ENCODE measurements around the gene RPGRIP1.

The RPGRIP1 gene

DNA sequence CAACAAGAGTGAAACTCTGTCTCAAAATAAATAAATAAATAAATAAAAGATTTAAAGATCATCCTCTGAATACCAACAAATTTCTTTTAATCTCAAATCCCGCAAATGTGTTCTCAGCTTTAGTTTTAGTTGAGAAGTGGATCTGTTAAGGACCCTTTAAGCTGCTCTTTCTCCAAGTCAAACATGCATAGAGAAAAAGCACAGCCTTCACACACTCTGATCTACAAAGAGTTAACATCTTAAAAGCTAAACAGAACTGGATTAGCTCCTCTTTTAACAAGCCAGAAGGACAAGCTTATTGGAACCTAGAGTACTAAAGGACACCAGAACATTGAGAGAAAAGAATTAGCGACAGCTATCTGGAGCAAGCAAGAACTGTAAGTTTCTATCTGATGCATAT lies at the start of gene RPGRIP1:
Gene RPGRIP1 (plus strand): TSS at position 301 of the 400 bp plus-strand sequence. CDS start 7,894 bp downstream, outside the sequence.
- H3K27ac ChIP-seq: no peak within 1 kb of the TSS
- TF ChIP-seq, protein P1, sequence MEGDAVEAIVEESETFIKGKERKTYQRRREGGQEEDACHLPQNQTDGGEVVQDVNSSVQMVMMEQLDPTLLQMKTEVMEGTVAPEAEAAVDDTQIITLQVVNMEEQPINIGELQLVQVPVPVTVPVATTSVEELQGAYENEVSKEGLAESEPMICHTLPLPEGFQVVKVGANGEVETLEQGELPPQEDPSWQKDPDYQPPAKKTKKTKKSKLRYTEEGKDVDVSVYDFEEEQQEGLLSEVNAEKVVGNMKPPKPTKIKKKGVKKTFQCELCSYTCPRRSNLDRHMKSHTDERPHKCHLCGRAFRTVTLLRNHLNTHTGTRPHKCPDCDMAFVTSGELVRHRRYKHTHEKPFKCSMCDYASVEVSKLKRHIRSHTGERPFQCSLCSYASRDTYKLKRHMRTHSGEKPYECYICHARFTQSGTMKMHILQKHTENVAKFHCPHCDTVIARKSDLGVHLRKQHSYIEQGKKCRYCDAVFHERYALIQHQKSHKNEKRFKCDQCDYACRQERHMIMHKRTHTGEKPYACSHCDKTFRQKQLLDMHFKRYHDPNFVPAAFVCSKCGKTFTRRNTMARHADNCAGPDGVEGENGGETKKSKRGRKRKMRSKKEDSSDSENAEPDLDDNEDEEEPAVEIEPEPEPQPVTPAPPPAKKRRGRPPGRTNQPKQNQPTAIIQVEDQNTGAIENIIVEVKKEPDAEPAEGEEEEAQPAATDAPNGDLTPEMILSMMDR (conservative IDR thresholded peaks at IDR 0.05; ENCODE audit: low read depth): no peak
- CTCF ChIA-PET: no interaction called here
- POLR2A ChIA-PET (ENCODE audit: low non-redundant PET): no interaction called here
- no peak for DNase-seq (ENCODE audit: low spot score)

DNA sequence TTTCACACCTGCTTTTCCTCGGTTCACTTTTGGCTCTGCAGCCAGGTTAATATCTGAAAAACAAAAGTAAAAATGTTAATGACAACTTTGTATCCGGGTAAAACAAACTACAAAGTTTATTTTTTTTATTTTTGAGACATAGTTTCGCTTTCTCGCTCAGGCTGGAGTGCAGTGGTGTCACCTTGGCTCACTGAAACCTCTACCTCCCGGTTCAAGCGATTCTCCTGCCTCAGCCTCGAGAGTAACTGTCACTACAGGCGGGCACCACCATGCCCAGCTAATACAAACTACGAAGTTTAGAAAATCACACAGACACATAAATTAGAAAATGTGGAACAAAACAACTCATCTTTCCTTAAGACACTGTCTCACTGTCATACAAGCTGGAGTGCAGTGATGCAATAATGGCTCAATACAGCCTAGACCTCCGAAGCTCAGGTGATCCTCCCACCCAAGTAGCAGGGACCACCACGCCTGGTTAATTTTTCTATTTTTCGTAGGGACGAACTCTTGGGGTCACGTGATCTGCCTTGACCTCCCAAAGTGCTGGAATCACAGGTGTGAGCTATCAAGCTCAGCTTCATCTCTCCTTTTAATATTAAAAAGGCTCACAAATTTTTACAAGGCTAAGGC lies 48.7 kb upstream of the RPGRIP1 start:
- no peak for DNase-seq (ENCODE audit: low spot score)
- POLR2A ChIA-PET (ENCODE audit: low non-redundant PET): interaction anchor here (0.5 kb wide), 1 partner anchor 82 kb away, joined by 3 read pairs; no protein-coding TSS in a partner anchor
- no peak overlapping the region for H3K27ac ChIP-seq
- TF ChIP-seq, protein P1 (conservative IDR thresholded peaks at IDR 0.05; ENCODE audit: low read depth): no peak
- CTCF ChIA-PET: no interaction called here

DNA sequence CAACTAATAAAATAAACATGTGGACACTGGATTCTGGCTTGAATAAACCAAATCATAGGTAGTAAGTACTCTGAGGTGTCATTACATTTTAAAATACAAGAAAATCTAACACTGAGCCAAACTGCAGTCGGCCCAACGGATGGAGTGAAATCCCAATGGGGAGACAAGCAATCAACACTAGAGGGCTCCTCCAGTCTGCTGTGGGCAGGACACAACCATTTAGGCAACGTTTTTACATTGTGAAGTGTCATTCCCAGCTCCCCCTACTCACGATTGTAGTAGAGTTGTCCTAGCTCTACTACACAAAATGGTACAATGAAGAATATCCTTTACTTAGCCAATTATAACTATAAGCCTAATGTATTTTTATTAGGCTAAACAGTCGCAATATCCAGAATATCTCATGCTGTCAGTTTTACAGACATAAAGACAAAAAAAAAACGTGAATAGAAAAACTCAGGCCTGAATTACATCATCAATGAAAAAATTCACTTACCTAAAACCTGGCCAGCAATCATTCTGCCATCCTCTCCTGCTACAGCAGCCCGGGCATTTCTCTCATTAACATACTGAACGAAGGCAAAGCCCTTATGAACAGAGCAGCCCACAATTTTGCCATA lies 46.3 kb upstream of the RPGRIP1 start:
- CTCF ChIA-PET: no interaction called here
- no peak for DNase-seq (ENCODE audit: low spot score)
- POLR2A ChIA-PET (ENCODE audit: low non-redundant PET): no interaction called here
- H3K27ac ChIP-seq: no peak overlapping the region
- TF ChIP-seq, protein P1 (conservative IDR thresholded peaks at IDR 0.05; ENCODE audit: low read depth): no peak; the same call in 1 of the 2 replicates

DNA sequence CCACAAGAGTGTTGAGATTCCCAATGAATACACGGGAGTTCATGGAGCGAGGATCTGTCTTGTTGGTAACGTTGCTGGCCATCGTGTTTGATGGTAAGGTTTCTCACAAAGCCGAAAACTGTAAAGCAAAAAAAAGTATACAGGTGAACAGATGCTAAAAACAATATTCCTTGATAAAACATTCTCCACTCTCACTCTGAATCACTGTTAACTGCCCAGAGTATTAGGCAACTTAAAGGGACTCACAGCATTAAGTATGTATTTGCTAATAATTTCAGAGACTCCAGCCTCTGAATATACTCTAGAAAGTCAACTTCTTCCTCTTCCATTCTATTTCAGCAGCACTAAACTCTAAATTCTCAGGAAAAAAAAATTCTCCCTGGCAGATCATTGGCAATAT lies 45.8 kb upstream of the RPGRIP1 start:
- CTCF ChIA-PET: no interaction called here
- TF ChIP-seq, protein P1 (conservative IDR thresholded peaks at IDR 0.05; ENCODE audit: low read depth): no peak
- POLR2A ChIA-PET (ENCODE audit: low non-redundant PET): no interaction called here
- no peak for DNase-seq (ENCODE audit: low spot score)
- no peak overlapping the region for H3K27ac ChIP-seq

DNA sequence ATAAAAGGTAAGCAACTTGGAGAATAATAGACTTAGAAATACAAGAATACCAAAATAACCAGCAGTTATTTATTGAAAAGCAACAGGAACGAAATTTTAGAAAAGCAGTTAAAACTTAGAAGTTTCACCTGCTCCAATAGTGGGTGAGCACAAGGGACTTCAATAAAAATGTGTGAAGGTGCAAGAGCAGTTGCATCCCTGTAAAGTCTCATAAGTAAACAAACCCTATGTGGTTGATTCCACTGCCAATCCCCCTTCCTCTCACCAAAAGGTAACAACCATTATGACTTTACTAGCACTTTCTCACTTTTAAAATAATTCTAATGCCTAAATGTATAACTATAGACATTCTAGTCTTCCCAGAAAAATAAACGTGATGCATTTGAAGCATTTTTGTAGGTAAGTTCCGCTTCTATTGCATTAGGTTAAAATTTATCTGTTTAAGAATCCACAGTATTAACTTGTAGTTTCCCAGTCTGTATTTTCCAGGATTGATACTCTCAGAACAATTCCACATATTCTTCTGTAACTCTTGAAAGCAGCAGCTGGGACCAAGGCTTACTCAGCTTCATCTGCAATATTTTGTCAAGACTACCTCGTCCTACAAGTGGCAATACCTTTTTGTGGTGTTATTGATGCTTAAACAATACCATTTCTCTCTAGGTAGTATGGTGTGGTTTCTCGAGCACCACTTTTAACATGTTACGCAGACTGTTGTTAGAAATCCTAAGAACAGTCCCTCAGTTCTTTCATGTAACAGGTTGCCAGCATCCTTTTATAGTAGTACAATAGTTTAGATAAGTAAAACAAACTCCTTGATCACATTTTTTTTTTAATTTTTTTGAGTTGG lies 42.7 kb upstream of the RPGRIP1 start:
- no peak overlapping the region for H3K27ac ChIP-seq
- CTCF ChIA-PET: interaction anchor here (0.6 kb wide), 1 partner anchor 11 kb away, joined by 3 read pairs; no protein-coding TSS in a partner anchor
- DNase-seq (ENCODE audit: low spot score): no peak
- POLR2A ChIA-PET (ENCODE audit: low non-redundant PET): no interaction called here
- TF ChIP-seq, protein P1 (conservative IDR thresholded peaks at IDR 0.05; ENCODE audit: low read depth): no peak

DNA sequence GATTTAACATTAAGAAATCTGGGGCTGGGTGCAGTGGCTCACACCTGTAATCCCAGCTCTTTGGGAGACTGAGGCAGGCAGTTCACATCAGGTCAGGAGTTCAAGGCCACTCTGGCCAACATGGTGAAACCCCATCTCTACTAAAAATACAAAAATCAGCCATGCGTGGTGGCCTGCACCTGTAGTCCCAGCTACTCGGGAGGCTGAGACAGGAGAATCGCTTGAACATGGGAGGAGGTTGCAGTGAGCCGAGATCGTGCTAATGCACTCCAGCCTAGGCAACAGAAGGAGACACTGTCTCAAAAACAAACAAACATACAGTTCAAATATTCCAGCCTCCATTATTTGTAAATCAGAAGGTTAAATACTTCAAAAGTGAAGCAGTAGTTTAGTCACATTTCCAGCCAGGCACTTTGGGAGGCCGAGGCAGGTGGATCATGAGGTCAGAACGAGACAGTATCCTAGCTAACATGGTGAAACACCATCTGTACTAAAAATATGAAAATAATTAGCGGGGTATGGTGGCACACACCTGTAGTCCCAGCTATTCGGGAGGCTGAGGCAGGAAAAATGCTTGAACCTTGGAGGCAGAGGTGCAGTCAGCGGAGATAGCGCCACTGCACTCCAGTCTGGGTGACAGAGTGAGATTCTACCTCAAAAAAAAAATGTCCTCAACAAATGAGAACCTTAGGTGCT lies 40.9 kb upstream of the RPGRIP1 start:
- H3K27ac ChIP-seq: no peak overlapping the region
- POLR2A ChIA-PET (ENCODE audit: low non-redundant PET): no interaction called here
- TF ChIP-seq, protein P1 (conservative IDR thresholded peaks at IDR 0.05; ENCODE audit: low read depth): no peak
- CTCF ChIA-PET: interaction anchor here (0.7 kb wide), 2 partner anchors 9 to 260 kb away, joined by 3 to 4 read pairs; no protein-coding TSS in a partner anchor
- no peak for DNase-seq (ENCODE audit: low spot score)

Data from RWPE1 (cell line).